OCI-LY3 (cell line): ENCODE data around the gene MEF2C.

Experiments
- H2AFZ ChIP-seq: fragments of 200-600, 300-600 bp; shearing (Covaris generic); 2 replicates; pipeline ENCODE4 v1.6.0; 2014; ENCODE audit warnings: antibody characterized with exemption, low read depth, low read length
- H3K27ac ChIP-seq: fragments of 200-600, 300-600 bp; sonication (generic); 2 replicates; pipeline ENCODE4 v1.5.1; 2014; ENCODE audit warnings: mild to moderate bottlenecking, low read length, moderate library complexity, mixed read lengths
- H3K27me3 ChIP-seq: fragments of 200-600, 300-600 bp; sonication (generic); 2 replicates; pipeline ENCODE4 v1.6.1; 2014; ENCODE audit warnings: low read depth, low read length, mixed read lengths
- H3K36me3 ChIP-seq: fragments of 200-600, 300-600 bp; sonication (generic); replicated peaks from 2 replicates; pipeline ENCODE3; 2014; ENCODE audit warnings: low read depth, low read length, mixed read lengths
- H3K4me1 ChIP-seq: fragments of 300-600, 200-600 bp; sonication (generic); 2 replicates; pipeline ENCODE4 v1.6.1; 2014; ENCODE audit warnings: low read length, mixed read lengths
- H3K4me2 ChIP-seq: fragments of 200-600, 300-600 bp; sonication (generic); 2 replicates; pipeline ENCODE4 v1.6.1; 2014; ENCODE audit warnings: low read length, mixed read lengths
- H3K4me3 ChIP-seq: fragments of 300-600, 200-600 bp; sonication (generic); 2 replicates; pipeline ENCODE4 v1.5.1; 2014; ENCODE audit warnings: antibody characterized with exemption, mild to moderate bottlenecking, low read length, moderate library complexity
- H3K79me2 ChIP-seq: fragments of 300-600, 200-600 bp; shearing (Covaris generic); 2 replicates; pipeline ENCODE4 v1.6.1; 2014; ENCODE audit warnings: mild to moderate bottlenecking, low read length, mixed read lengths
- H3K9ac ChIP-seq: fragments of 300-600, 200-600 bp; shearing (Covaris generic); 2 replicates; pipeline ENCODE4 v1.6.0; 2014; ENCODE audit warnings: mild to moderate bottlenecking, low read length, moderate library complexity
- H3K9me3 ChIP-seq: fragments of 200-600, 300-600 bp; shearing (Covaris generic); 2 replicates; pipeline ENCODE4 v1.6.1; 2014; ENCODE audit warnings: low read length, mixed read lengths; ENCODE audit not compliant: insufficient read depth
- H4K20me1 ChIP-seq: fragments of 200-600, 300-600 bp; sonication (generic); 2 replicates; pipeline ENCODE4 v1.6.1; 2016; ENCODE audit warnings: low read length, mixed read lengths; ENCODE audit not compliant: insufficient read depth
- EZH2phosphoT487 ChIP-seq: fragments of 200-600 bp; shearing (Covaris generic); IDR thresholded peaks from 2 replicates; pipeline ENCODE4 v1.6.1; 2018; ENCODE audit warnings: antibody characterized with exemption, mixed run types, low read depth
- TF ChIP-seq, protein P1 (sequence below): fragments of 200-600, 300-600 bp; sonication (generic); IDR thresholded peaks from 2 replicates; pipeline ENCODE4 v1.5.1; 2014; ENCODE audit warnings: antibody characterized with exemption, low read length, low read depth

The MEF2C gene

GRCh38 chr5:88883059-88883835 lies at the start of gene MEF2C:
Gene MEF2C, minus strand, starts transcription at chr5:88883184. Its CDS starts 59,396 bp downstream, at chr5:88823788.
- H3K4me2 ChIP-seq, result peak within 1 kb of the TSS; percentile 95
- TF ChIP-seq, protein P1, sequence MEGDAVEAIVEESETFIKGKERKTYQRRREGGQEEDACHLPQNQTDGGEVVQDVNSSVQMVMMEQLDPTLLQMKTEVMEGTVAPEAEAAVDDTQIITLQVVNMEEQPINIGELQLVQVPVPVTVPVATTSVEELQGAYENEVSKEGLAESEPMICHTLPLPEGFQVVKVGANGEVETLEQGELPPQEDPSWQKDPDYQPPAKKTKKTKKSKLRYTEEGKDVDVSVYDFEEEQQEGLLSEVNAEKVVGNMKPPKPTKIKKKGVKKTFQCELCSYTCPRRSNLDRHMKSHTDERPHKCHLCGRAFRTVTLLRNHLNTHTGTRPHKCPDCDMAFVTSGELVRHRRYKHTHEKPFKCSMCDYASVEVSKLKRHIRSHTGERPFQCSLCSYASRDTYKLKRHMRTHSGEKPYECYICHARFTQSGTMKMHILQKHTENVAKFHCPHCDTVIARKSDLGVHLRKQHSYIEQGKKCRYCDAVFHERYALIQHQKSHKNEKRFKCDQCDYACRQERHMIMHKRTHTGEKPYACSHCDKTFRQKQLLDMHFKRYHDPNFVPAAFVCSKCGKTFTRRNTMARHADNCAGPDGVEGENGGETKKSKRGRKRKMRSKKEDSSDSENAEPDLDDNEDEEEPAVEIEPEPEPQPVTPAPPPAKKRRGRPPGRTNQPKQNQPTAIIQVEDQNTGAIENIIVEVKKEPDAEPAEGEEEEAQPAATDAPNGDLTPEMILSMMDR, result no peak
- TF ChIP-seq EZH2phosphoT487, result no peak
- H3K9ac ChIP-seq, result peak within 1 kb of the TSS; percentile 98
- H3K4me3 ChIP-seq, result peak within 1 kb of the TSS; percentile 98
- peaks cover 11% of the 10 kb centered on the region for H3K36me3 ChIP-seq
- 0 out of 2 replicates have a peak, but pooled peaks cover 4% of the 10 kb centered on the region for H3K27me3 ChIP-seq
- H4K20me1 ChIP-seq, result peaks cover 21% of the 10 kb centered on the region
- peaks cover 60% of the 10 kb centered on the region for H3K79me2 ChIP-seq
- H3K4me1 ChIP-seq, result peaks cover 27% of the 10 kb centered on the region
- H2AFZ ChIP-seq, result peak within 1 kb of the TSS; percentile 34; the same call in 1 of the 2 replicates
- peak within 1 kb of the TSS; percentile 75 for H3K27ac ChIP-seq
- H3K9me3 ChIP-seq, result no peaks in the 10 kb centered on the region

DNA sequence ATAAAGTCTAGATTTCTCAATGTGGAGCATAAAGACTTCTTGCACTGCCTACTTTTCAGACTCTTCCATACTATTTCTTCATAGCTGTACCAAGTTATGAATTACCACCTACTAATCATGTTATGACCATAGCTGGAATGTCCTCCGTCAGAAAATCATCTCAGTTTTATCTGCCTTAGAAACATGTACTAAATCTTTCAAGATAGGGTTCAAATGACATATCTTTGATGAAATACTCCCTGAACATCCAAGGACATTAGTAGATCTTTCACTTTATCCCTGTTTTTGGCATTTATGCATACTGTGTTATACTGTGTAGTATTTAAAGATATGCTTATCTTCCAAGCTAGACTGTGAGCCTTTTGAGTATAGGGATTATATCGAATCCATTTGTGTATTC lies 49.6 kb upstream of the MEF2C start:
- no peaks in the 10 kb centered on the region for H3K36me3 ChIP-seq
- no peaks in the 10 kb centered on the region for H3K79me2 ChIP-seq
- no peaks in the 10 kb centered on the region for H3K27me3 ChIP-seq
- H2AFZ ChIP-seq, result no peak overlapping the region
- no peak overlapping the region for H3K9ac ChIP-seq
- TF ChIP-seq, protein P1, result no peak
- no peak for TF ChIP-seq EZH2phosphoT487
- H3K4me3 ChIP-seq, result no peak overlapping the region
- H3K4me1 ChIP-seq, result no peaks in the 10 kb centered on the region
- no peaks in the 10 kb centered on the region for H3K9me3 ChIP-seq
- no peak overlapping the region for H3K27ac ChIP-seq
- H4K20me1 ChIP-seq, result no peaks in the 10 kb centered on the region
- no peak overlapping the region for H3K4me2 ChIP-seq

DNA sequence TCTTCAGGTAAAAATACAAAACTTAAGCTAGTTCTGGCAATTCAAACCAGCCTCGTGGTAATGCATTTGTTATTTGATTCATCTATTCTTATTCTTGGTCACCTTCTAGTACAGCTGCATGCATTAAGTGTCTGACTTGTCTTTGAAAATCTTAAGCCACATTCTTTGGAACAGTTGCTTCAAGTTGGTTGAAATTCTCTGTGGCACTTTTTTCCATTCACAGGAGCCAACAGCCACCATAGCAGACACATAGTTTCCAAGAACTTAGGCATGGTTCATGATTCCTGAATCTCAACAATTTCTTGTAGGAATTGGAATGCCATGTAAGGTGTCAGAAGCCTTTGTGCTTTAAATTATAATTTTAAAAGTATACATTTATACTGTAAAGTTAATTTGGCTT lies 47.4 kb upstream of the MEF2C start:
- no peak overlapping the region for H3K4me2 ChIP-seq
- H3K27me3 ChIP-seq, result no peaks in the 10 kb centered on the region
- H3K4me1 ChIP-seq, result no peaks in the 10 kb centered on the region
- no peaks in the 10 kb centered on the region for H3K36me3 ChIP-seq
- TF ChIP-seq, protein P1, result no peak
- TF ChIP-seq EZH2phosphoT487, result no peak
- no peaks in the 10 kb centered on the region for H3K79me2 ChIP-seq
- H3K4me3 ChIP-seq, result no peak overlapping the region
- H2AFZ ChIP-seq, result no peak overlapping the region
- no peak overlapping the region for H3K9ac ChIP-seq
- H4K20me1 ChIP-seq, result no peaks in the 10 kb centered on the region
- H3K9me3 ChIP-seq, result no peaks in the 10 kb centered on the region
- no peak overlapping the region for H3K27ac ChIP-seq

- H3K4me2 ChIP-seq, result no peak overlapping the region
- H3K79me2 ChIP-seq, result no peaks in the 10 kb centered on the region
- no peak overlapping the region for H3K9ac ChIP-seq
- no peak overlapping the region for H2AFZ ChIP-seq
- no peaks in the 10 kb centered on the region for H3K27me3 ChIP-seq
- H4K20me1 ChIP-seq, result no peaks in the 10 kb centered on the region
- no peaks in the 10 kb centered on the region for H3K36me3 ChIP-seq
- H3K27ac ChIP-seq, result no peak overlapping the region
- no peak overlapping the region for H3K4me3 ChIP-seq
- H3K4me1 ChIP-seq, result no peaks in the 10 kb centered on the region
- no peaks in the 10 kb centered on the region for H3K9me3 ChIP-seq
- no peak for TF ChIP-seq EZH2phosphoT487
- TF ChIP-seq, protein P1, result no peak
These were observed 46.4 kb upstream of the MEF2C start for GRCh38 chr5:88929385-88929784.
